Cardiac septum (tissue), 1 donor: ENCODE measurements around the gene CLK3. TPM values are rescaled to one million over a fixed set of nuclear protein-coding genes. Genes with fewer than 3 reads are reported as not detected.

Experiments
- DNase-seq: peaks from one replicate; pipeline ENCODE4 v3.0.0-alpha.2; 2020; ENCODE audit warnings: low spot score
- intact Hi-C: fragments of 100-400 bp; cut with DNase I; formaldehyde crosslinking; loops from one replicate; pipeline ENCODE4 v1.14.0; 2022
- total RNA-seq: library from RNA; stranded (reverse); fragmentation: NEBNext Ultra II Directional; extraction: Animal tissue kit (Norgen Biotek cat#: 25700); gene quantifications from one replicate; pipeline ENCODE4 v1.2.1, GENCODE V29; 2021
- donor health status: DM: no; HTN: no; CAD: no.

CLK3 gene
- total RNA-seq, 1 donor from 2014 or later = 53.1 TPM

DNA sequence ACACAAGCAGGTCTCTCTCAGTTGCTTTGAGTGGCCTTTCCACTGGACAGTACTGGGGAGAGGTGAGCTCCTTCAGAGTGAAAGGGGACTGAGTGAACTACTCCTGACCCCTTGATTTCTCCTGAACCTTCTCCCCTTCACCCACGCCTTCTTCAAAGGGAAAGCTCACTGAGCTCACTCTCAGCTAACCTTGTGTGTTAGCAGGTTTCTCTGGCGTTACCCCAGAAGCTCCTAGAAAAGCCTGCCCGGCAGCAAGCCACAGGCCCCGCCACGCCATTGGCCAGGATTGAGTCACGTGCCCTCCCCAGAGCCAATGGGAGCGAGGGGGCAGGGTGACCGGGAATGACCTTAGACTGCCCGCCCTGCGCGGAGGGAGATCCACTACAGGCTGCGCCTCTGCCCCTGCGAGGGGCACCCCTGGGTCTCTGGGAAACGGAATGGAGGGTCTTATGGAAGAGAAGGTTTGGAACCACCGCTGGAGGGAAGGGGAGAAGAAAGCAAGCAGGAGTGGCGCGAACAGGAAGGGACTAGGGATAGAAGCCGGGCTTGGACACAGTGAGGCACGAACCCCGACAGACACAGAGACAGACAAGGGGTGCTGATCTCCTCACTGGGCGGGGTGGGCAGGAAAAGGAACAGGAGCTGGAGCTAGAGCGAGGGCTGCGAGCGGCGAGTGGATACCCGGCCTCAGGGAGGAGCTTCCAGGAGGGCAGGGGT lies 17.4 kb upstream of the CLK3 start:
- intact Hi-C loops = no loop called here
- DNase-seq = peak; percentile 99

DNA sequence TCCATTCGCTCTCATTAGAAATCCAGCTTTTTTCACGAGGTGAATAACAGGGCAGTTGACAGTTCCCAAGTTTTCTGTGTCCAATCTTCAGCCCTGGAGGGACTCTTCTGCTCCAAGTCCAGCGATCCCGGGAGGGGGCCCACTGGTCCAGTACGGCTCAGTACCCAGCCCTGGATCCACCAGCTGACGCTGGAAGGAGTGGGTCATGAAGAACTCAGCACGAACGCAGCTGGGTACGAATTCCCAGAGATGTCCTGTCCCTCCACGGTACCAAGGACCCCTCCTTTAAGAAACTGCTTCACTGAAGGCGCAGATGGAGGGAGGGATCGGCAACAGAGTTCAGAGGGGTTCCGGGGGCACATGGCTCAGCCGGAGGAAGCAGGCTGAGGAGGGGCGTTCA lies 16.5 kb upstream of the CLK3 start:
- DNase-seq = no peak
- intact Hi-C loops = no loop called here

DNA sequence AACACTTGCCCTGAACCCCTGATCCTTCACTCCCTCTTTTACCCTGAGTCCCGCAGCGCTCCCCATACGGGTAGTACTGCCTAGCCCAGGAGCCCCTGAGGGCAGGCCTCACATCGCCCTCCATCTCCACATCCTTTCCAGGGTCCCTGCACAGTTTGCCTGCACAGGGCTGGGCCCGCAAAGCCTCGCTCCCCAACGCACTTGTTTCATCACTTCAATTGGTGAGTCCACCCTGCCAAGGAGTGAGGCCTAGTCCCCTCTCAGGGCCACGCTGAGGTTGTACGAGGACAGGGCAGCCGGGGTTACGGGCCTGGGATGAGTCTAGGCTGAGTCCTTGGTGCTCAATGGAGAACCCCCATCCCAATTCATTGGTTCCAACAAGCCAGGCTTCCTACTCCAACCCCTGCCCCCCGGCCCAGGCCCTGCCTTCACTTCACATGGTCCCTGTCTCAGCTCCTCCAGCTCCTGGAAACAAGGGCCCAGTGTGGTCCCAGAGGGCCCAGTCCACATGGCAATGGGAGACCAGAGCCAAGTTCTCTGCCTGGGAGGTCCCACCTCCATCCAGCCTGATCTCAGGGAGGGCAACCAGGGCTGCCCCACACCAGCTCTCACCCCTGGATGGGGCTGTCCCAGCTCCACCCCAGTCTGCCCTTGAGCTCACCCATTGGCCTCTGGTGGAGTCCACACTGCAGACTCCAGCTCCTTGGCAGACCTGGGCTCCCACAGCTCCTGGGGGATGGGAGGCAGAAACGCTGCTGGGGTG lies 12.4 kb upstream of the CLK3 start:
- DNase-seq = no peak
- intact Hi-C loops = no loop called here

DNA sequence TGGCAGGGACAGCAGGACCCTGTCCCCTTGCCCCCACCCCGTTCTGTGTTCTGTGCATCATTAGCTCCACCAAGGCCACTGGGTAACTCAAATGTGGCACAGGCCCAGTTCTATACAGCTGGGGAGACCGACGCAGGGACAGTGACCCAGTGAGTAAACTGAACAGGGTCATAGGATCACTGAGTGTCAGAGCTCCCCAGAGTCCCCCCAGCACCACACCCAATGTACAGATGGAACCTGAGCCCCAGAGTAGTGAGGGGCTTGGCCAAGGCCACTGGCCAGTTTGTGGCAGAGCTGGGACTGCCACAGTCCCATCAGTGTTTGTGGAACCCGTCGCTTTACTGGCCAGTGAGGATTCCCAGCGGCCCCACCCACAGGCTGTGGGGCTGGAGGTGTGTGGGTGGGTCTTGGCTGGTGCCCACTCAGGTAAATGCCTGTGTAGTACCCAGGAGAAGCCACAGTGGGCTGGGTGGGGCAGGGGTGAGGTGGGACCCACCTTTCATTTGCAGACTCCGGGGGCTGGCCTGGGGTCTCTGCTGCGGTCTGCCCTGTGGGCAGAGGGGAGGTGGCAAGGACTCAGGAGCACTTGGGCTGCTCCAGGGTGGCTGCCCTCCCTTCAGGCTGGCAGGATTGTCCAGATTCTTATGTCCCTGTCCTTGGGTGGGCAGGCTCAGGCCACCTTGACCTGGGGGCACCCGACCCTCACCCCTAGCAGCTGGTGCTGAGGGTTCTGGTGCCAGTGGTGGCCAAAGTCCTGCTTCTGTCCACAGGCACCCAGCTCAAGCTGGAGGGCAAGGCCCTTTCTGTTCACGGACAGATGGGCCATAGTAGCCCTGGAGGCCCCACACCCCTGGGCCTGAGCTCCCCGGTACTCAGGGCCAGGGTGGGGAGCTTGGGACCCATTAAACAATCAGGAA lies 11.6 kb upstream of the CLK3 start:
- intact Hi-C loops = no loop called here
- no peak for DNase-seq

DNA sequence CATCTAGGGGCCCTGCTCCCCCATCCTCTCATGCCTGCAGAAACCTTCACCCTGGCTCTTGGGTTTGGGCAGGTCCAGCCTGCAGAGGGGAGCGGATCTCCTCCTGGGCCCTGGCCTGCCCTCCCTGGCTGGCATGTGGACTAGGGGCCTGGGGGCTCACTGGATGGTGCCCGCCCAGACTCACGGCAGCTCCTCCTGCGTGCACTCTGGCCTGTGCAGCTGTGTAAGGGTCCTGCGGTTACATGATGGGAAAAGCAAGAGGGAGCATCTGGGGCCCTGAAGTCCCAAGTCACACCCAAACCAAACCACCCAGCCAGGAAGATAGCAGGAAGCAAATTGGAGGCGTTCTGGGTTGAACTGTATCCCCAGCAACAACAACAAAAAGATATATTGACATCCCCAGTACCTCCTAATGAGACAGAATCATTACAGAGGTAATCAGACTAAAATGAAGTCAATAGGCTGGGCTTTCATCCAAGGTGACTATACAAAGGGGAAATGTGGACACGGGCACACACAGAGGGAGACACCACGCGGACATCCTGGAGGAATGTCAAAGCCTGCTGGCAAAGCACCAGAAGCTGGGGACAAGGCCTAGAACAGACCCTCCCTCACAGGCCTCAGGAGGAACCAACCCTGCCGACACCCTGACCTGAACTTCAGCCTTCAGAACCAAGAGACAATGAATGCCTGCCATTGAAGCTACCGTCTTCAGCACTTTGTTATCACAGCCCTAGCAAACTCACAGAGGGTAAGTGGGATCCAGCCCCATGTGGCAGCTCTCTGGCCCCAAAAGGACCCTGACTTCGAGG lies 10.4 kb upstream of the CLK3 start:
- intact Hi-C loops = no loop called here
- no peak for DNase-seq

DNA sequence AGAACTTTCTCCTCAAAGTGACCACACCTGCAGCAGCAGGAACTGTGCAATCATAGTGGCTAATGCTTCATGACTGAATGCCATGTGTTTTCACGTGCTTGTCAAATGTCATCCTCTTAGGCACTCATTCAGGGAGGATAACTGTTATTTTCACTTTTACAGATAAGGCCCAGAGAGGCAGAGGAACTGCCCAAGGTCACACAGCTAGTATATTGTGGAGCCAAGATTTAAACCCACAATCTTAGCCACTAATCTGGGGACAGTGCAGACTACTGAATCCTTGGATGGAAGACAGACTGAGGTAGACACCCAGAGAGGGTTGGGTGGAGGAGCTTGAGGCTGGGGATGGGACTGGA lies 9.9 kb upstream of the CLK3 start:
- no peak for DNase-seq
- intact Hi-C loops = no loop called here

DNA sequence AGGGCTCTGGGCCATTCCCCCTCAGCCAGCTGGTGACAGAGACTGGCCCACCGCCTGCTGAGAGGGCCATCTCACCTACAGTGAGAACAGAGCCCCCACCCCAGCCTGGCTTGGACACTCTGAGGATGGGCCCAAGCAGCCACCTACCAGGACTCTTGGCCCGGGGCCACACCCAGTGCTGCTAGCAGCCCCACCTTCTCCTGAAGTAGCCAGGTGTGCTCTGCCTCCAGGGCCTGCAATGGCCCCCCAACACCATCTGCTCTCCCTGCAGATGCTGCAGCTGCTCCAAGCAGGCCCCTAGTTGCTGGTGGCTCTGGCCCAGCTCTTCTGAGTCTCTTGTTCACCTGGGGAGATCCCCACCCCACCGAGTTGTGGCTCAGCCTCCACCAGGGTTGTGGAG lies 6.8 kb upstream of the CLK3 start:
- DNase-seq = no peak

DNA sequence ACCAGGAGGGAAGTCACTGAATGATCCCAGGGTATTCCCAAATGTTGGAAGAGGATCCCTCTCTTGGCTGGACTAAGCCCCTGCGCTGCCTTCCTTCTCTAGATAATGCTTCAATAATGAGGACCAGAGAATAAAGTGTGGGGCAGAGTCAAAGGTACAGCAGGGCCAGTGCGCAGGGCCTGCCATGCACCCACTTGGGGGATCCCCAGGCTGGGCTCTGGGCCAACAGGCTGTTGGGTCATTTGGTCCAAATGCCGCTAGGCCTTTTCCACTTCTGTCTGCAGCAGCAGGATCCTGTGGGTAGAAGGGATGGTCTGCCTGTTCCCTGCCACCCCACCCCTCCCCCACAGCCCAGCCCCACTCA lies 5.7 kb upstream of the CLK3 start:
- DNase-seq = no peak
- intact Hi-C loops = no loop called here

More for the DNA sequence above, 6.8 kb upstream of the CLK3 start:
- intact Hi-C loops = no loop called here

DNA sequence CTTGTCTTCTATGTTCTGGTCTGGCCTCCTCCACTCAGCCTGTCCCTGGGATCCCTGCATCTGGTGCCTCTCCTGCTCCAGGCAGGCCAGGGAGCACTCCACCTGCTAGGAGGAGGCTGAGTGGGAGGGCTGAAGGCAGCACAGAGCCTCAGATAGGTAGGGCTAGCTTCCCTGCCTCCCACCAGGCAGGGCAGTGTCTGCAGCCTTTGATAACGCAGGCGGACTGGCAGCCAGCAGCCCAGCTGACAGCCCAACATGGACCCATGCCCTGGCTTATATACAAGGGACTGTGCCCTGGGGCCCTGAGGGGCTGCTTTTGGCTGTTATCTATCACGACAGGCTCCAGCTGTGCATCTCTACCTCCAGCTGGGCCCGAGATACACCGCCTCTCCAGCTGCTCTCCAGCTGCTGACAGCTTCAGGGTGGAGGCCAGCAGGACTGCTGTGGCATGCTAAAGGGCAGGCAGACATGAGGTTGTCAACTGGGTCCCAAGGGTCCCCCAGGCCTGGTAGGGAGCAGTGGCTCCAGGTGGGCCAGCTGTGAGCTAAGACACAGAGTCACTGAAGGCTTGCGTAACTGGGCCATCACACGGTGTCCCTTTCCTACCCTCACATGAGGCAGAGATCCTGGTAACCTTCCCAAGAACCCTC lies 5.2 kb upstream of the CLK3 start:
- no peak for DNase-seq
- intact Hi-C loops = no loop called here

DNA sequence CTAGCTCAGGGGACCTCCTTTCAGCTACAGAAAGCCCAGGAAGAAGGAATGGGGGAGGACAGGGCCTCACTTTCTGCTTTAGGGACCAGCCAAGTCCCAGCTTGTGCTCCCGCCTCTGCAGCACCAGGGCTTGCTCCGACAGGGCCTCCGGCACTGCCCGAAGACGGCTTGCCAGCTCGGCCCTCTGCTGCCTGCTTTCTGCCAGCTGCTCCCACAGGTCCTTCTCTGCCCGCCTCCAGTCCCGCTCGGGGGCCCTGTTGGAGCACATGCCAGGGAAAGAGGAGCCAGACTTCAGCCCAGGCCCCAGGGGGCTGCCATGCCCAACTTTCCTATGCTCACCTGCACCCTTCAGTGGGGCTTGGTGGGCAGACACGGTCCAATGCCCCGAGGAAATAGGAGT lies 4.3 kb upstream of the CLK3 start:
- intact Hi-C loops = no loop called here
- DNase-seq = no peak

DNA sequence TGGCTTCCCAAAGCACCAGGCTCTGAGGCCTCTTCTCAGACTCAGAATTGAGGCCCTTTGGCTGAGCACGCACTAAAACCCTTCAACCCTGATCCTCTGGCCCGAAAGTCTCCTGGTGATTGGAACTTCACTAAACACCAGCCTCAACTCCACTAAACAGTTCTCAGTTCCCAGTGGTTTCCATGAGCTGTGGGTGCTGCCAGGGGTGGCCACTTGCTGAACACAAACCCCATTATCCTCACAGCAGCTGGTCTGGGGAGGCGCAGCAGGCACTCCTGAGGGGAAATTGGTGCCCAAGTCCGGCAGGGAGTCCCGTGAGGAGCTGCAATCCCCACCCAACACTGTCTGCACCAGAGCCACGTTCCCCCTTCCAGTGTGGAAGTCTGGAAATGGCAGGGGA lies 3.8 kb upstream of the CLK3 start:
- no peak for DNase-seq
- intact Hi-C loops = no loop called here

DNA sequence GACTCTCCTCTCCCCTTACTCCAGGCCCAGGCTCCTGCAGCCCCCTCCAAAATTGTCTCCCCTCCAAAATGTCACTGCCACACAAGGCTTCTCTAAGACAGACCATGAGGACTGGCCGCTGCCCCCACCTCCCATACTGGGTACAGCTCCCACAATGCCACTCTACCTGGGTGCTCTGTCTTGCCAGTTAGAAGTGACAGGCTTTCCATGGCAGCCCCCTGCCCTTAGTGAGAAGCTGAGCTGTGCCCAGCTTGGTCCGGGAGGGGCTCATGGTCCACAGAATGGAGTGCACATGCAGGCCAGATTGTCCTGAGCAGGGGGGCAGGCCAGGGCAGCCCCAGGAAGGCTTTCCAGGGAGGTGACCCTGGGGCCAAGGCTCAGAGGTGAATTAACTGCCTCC lies 3.0 kb upstream of the CLK3 start:
- intact Hi-C loops = no loop called here
- DNase-seq = no peak

DNA sequence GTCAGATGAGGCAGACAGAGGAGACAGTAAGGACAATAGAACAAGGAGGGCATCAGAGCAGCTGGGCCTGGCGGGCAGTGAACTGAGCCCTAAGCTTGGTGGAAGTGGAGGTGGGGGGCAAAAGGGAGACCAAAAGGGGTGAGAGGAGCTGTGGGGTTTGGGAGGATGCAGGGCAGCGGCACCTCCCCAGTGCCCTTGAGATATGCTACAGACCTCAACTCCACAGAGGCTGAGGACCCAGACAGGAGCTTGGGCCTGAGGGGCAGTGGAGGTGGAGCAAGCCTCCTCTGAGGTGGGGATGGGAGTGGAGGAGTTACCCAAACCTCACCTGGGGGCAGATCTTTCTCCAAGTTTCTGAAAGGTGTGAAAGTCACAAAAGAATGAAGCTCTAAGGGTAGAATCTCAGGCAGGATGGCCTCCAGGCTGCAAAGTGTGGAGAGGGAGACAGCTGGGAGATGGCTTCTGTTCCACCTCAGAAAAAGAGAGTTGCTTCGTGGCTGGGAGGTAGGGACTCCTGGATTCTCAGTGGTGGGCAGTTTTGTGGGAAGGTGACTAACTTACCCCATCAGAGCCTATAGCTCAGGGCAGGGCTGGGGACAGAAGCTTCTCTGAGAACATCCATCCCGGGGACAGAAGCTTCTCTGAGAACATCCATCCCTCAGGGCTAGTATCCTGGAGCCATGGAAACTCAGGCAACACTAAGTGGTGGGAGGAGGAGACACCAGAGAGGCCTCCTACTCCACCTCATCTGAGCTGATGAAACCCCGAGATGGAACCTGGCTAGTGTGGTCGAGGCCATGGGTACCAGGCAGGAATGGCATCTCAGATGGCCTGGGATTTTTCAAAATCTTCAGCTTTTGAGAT lies 2.3 kb upstream of the CLK3 start:
- intact Hi-C loops = no loop called here
- DNase-seq = no peak

DNA sequence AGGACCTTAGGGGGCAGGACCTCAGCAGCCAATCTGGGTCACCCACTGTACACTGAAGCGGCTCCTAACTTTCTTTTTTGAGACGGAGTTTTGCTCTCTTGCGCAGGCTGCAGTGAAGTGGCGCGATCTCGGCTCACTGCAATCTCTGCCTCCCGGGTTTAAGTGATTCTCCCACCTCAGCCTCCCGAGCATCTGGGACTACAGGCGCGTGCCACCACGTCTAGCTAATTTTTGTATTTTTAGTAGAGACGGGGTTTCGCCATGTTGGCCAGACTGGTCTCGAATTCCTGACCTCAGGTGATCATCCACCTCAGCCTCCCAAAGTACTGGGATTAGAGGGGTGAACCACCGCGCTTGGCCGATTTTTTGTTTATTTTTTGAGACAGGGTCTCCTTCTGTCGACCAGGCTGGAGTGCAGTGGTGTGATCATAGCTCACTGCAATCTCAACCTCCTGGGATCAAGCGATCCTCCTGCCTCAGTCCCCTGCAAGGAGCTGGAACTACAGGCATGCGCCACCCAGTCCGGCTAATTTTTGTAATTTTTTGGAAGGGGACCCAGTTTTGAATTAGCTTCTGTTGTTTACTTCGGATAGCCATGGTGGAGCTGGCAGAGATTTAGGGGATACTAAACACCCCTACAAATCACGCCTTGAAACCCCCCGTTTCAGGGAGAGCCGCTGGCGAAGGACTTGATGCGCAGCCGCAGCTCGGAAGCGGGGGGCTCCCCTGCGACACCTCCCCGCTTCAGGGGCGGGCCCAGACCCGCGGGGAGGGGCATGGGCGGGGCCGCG lies 1.5 kb upstream of the CLK3 start:
- no peak for DNase-seq
- intact Hi-C loops = loop anchor here (2.0 kb wide), 2 partner anchors 73 to 153 kb away; partner anchors contain the start of genes ARID3B and UBL7

DNA sequence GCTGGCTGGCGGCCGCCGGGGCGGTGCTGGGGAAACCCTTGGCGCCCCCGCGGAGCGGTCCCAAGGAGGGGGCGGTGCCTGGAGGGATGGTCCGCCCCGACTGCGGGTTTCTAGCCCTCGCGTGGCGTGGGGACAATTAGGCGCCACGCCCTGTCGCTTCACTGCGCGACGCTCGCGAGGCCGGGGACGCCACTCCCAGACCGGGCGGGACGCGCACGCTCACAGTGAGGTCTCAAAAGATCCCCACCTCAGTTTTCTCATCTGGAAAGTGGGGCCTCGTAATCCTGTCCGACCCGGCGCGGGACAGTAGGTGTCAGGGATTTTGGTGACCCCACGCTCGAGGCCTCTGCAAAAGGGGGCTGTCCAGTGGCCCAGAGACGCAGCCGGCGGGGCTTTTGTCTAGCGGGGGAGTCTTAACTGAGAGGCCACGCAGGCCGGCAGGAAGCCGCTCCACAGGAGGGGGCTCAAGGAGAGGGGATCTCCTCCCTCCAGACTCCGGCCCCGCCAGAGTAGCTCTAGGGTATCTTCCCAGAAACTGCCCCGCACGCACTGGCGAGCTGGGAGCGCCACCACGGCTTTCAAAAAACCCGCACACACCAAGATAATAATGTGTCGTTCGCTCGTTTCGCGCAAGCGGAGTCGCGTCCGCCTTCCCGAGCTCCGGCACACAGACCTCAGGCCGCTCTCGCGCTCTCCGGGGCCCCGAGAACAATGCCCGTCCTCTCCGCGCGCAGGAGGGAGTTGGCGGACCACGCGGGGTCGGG lies 710 bp upstream of the CLK3 start:
- intact Hi-C loops = loop anchor here (2.0 kb wide), 2 partner anchors 74 to 154 kb away; partner anchors contain the start of genes ARID3B and UBL7
- peak; percentile 91 for DNase-seq

DNA sequence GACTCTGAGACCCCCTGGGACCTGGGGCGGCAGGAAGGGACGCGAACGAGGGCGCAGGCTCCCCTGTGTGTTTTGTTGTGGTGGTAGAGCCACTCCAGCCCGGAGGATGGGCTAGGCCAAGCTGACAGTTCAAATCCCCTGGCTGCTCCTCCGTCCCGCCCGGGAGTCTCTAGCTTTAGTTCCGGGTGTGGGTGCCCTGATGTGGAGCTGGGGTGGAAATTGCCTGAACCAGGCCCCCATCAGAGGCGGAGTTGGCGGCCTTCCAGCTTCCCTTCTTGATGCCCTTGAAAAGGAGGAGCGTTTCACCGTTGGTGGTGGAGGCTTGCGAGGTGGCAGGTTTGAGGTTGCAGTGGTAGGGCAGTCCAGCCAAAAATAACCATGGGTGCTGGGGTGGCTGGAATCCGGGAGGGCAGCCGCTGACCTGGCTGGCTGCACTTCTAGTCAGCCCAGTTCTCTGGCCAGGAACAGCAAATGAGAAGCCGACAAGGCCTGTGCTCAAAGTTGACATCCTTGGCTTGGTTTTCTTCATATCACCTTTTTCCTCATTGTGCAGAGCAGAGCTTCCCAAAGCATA lies 817 bp downstream of the CLK3 start:
- intact Hi-C loops = no loop called here
- DNase-seq = peak; percentile 88
